Measurements from ENCODE around the gene KCNH4. TPM values are rescaled to one million over a fixed set of nuclear protein-coding genes. Genes with fewer than 3 reads are reported as not detected.

KCNH4 gene
- polyA plus RNA-seq, 1 donor from 2014 or later, result 0.56 TPM

- Histone ChIP-seq H3F3A (ENCODE audit: insufficient read depth, low read length, poor library complexity, severe bottlenecking) (no peaks in the 10 kb centered on the region), H3K9me2 (ENCODE audit: insufficient read depth, low read length) (no peaks in the 10 kb centered on the region), H3K9ac (ENCODE audit: low read length) (no peak overlapping the region), H3K27me3 (ENCODE audit: insufficient read depth, low read depth, low read length) (no peaks in the 10 kb centered on the region), H3K4me3 (ENCODE audit: low read length) (no peak overlapping the region), H3K4me2 (ENCODE audit: low read length) (no peak overlapping the region), H3K36me3 (ENCODE audit: insufficient read depth, low read length) (no peaks in the 10 kb centered on the region), H2AFZ (ENCODE audit: low read depth, low read length) (no peak overlapping the region), H3K9me3 (ENCODE audit: low read length) (no peaks in the 10 kb centered on the region), H3K79me2 (replicated peaks; ENCODE audit: insufficient read depth, low read length) (no peaks in the 10 kb centered on the region), H4K20me1 (ENCODE audit: insufficient read depth) (no peaks in the 10 kb centered on the region), H3K27ac (ENCODE audit: low read length) (no peak overlapping the region)
- no peak for TF ChIP-seq RAD21 (conservative IDR thresholded peaks at IDR 0.05)
Measured at GRCh38 chr17:42202159-42202558, 21.2 kb upstream of the KCNH4 start.

GRCh38 chr17:42201458-42201772, 20.5 kb upstream of the KCNH4 start:
- TF ChIP-seq, protein P1, sequence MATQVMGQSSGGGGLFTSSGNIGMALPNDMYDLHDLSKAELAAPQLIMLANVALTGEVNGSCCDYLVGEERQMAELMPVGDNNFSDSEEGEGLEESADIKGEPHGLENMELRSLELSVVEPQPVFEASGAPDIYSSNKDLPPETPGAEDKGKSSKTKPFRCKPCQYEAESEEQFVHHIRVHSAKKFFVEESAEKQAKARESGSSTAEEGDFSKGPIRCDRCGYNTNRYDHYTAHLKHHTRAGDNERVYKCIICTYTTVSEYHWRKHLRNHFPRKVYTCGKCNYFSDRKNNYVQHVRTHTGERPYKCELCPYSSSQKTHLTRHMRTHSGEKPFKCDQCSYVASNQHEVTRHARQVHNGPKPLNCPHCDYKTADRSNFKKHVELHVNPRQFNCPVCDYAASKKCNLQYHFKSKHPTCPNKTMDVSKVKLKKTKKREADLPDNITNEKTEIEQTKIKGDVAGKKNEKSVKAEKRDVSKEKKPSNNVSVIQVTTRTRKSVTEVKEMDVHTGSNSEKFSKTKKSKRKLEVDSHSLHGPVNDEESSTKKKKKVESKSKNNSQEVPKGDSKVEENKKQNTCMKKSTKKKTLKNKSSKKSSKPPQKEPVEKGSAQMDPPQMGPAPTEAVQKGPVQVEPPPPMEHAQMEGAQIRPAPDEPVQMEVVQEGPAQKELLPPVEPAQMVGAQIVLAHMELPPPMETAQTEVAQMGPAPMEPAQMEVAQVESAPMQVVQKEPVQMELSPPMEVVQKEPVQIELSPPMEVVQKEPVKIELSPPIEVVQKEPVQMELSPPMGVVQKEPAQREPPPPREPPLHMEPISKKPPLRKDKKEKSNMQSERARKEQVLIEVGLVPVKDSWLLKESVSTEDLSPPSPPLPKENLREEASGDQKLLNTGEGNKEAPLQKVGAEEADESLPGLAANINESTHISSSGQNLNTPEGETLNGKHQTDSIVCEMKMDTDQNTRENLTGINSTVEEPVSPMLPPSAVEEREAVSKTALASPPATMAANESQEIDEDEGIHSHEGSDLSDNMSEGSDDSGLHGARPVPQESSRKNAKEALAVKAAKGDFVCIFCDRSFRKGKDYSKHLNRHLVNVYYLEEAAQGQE (IDR thresholded peaks at IDR 0.05; ENCODE audit: borderline replicate concordance), result no peak
- TF ChIP-seq EP300 (conservative IDR thresholded peaks at IDR 0.05; ENCODE audit: poor library complexity, severe bottlenecking) (no peak), MXI1 (conservative IDR thresholded peaks at IDR 0.05; ENCODE audit: poor library complexity, severe bottlenecking) (no peak)
- Histone ChIP-seq H3K9me2 (ENCODE audit: insufficient read depth, low read length) (no peaks in the 10 kb centered on the region), H3K27ac (ENCODE audit: low read length) (no peak overlapping the region), H3K79me2 (replicated peaks; ENCODE audit: insufficient read depth, low read length) (no peaks in the 10 kb centered on the region), H3F3A (ENCODE audit: insufficient read depth, low read length, poor library complexity, severe bottlenecking) (no peaks in the 10 kb centered on the region), H3K4me3 (ENCODE audit: low read length) (no peak overlapping the region), H3K9ac (ENCODE audit: low read length) (no peak overlapping the region), H3K27me3 (ENCODE audit: insufficient read depth, low read depth, low read length) (no peaks in the 10 kb centered on the region), H4K20me1 (ENCODE audit: insufficient read depth) (no peaks in the 10 kb centered on the region), H3K4me2 (ENCODE audit: low read length) (no peak overlapping the region), H3K9me3 (ENCODE audit: low read length) (no peaks in the 10 kb centered on the region), H2AFZ (ENCODE audit: low read depth, low read length) (no peak overlapping the region), H3K36me3 (ENCODE audit: insufficient read depth, low read length) (no peaks in the 10 kb centered on the region)

- Histone ChIP-seq H3K4me3 (ENCODE audit: low read length) (no peak overlapping the region), H3K9ac (ENCODE audit: low read length) (no peak overlapping the region), H3K79me2 (replicated peaks; ENCODE audit: insufficient read depth, low read length) (no peaks in the 10 kb centered on the region), H3K27me3 (ENCODE audit: insufficient read depth, low read depth, low read length) (no peaks in the 10 kb centered on the region), H3K4me2 (ENCODE audit: low read length) (no peak overlapping the region), H3K27ac (ENCODE audit: low read length) (no peak overlapping the region), H3K36me3 (ENCODE audit: insufficient read depth, low read length) (no peaks in the 10 kb centered on the region), H3K9me2 (ENCODE audit: insufficient read depth, low read length) (no peaks in the 10 kb centered on the region), H2AFZ (ENCODE audit: low read depth, low read length) (no peak overlapping the region), H4K20me1 (ENCODE audit: insufficient read depth) (no peaks in the 10 kb centered on the region), H3F3A (ENCODE audit: insufficient read depth, low read length, poor library complexity, severe bottlenecking) (no peaks in the 10 kb centered on the region), H3K9me3 (ENCODE audit: low read length) (no peaks in the 10 kb centered on the region)
- TF ChIP-seq POLR2AphosphoS5 (IDR thresholded peaks at IDR 0.05) (no peak), MXI1 (conservative IDR thresholded peaks at IDR 0.05; ENCODE audit: poor library complexity, severe bottlenecking) (no peak), SMC3 (conservative IDR thresholded peaks at IDR 0.05; ENCODE audit: poor library complexity) (no peak), EP300 (conservative IDR thresholded peaks at IDR 0.05; ENCODE audit: poor library complexity, severe bottlenecking) (no peak), RAD21 (conservative IDR thresholded peaks at IDR 0.05) (no peak), EZH2 (IDR thresholded peaks at IDR 0.05; ENCODE audit: borderline replicate concordance, insufficient read depth, low read length, poor library complexity, severe bottlenecking) (no peak), TAF1 (IDR thresholded peaks at IDR 0.05; ENCODE audit: low read depth) (no peak)
- TF ChIP-seq, protein P2, sequence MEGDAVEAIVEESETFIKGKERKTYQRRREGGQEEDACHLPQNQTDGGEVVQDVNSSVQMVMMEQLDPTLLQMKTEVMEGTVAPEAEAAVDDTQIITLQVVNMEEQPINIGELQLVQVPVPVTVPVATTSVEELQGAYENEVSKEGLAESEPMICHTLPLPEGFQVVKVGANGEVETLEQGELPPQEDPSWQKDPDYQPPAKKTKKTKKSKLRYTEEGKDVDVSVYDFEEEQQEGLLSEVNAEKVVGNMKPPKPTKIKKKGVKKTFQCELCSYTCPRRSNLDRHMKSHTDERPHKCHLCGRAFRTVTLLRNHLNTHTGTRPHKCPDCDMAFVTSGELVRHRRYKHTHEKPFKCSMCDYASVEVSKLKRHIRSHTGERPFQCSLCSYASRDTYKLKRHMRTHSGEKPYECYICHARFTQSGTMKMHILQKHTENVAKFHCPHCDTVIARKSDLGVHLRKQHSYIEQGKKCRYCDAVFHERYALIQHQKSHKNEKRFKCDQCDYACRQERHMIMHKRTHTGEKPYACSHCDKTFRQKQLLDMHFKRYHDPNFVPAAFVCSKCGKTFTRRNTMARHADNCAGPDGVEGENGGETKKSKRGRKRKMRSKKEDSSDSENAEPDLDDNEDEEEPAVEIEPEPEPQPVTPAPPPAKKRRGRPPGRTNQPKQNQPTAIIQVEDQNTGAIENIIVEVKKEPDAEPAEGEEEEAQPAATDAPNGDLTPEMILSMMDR (IDR thresholded peaks at IDR 0.05; ENCODE audit: poor library complexity, severe bottlenecking), result no peak
- TF ChIP-seq, protein P1 (IDR thresholded peaks at IDR 0.05; ENCODE audit: borderline replicate concordance), result no peak
Measured at GRCh38 chr17:42200706-42201457, 19.9 kb upstream of the KCNH4 start.

All from neural cell (in vitro differentiated cells).